Caki2 (cell line): ENCODE measurements around the gene ATG10. TPM values are rescaled to one million over a fixed set of nuclear protein-coding genes. Genes with fewer than 3 reads are reported as not detected.
A peak's percentile ranks its signal among the peaks of the same experiment; 100 is the strongest.
"Not testable (repeated sequence)": the region's sequence is repeated elsewhere in the genome, so short reads cannot be mapped to it uniquely, and the experiment has no call there.

ENCODE experiments used
- DNase-seq: peaks from one replicate; pipeline ENCODE4 v3.0.0-alpha.2; 2015; ENCODE audit warnings: low read depth
- in situ Hi-C: cut with HindIII; loops from 2 replicates; pipeline ENCODE4 v1.10.0; 2016; ENCODE audit warnings: low sequenced_read_pairs, low pct_unique_long_range_greater_than_20kb, mixed read lengths
- total RNA-seq: library from RNA; depleted of rRNA; stranded (reverse); fragments of >200 nt; shearing (Covaris generic); gene quantifications from 2 replicates; pipeline ENCODE4 v1.2.3, GENCODE V29; 2014; ENCODE audit warnings: low replicate concordance; rRNA removed

Gene ATG10
- total RNA-seq = 26.8 TPM in 2 replicates

GRCh38 chr5:81971712-81972491 is at the start of gene ATG10:
TSS of gene ATG10 (plus strand) at chr5:81972023. CDS start at chr5:81987571, 15,548 bp downstream.
- peak; percentile 89 for DNase-seq
- in situ Hi-C loops = no loop called here

- DNase-seq = no peak
Observed at GRCh38 chr5:81922854-81923279, 49.0 kb upstream of the ATG10 start.

GRCh38 chr5:81924442-81924841 is 47.4 kb upstream of the ATG10 start:
- no peak for DNase-seq
- in situ Hi-C loops = no loop called here

More at GRCh38 chr5:81922854-81923279, 49.0 kb upstream of the ATG10 start:
- in situ Hi-C loops = no loop called here

- no peak for DNase-seq
- in situ Hi-C loops = no loop called here
Observed at GRCh38 chr5:81925009-81925408, 46.8 kb upstream of the ATG10 start.

GRCh38 chr5:81925981-81926380 is 45.8 kb upstream of the ATG10 start:
- no peak for DNase-seq
- in situ Hi-C loops = no loop called here

- in situ Hi-C loops = no loop called here
- no peak for DNase-seq
Observed at GRCh38 chr5:81936066-81936465, 35.8 kb upstream of the ATG10 start.

GRCh38 chr5:81936750-81937149 is 35.1 kb upstream of the ATG10 start:
- in situ Hi-C loops = no loop called here

GRCh38 chr5:81942746-81943145 is 29.1 kb upstream of the ATG10 start:
- DNase-seq = no peak

More at GRCh38 chr5:81936750-81937149, 35.1 kb upstream of the ATG10 start:
- no peak for DNase-seq

GRCh38 chr5:81948349-81948748 is 23.5 kb upstream of the ATG10 start:
- in situ Hi-C loops = no loop called here
- DNase-seq = no peak

More at GRCh38 chr5:81942746-81943145, 29.1 kb upstream of the ATG10 start:
- in situ Hi-C loops = no loop called here

GRCh38 chr5:81949462-81949861 is 22.4 kb upstream of the ATG10 start:
- in situ Hi-C loops = no loop called here
- no peak for DNase-seq

- DNase-seq = no peak
- in situ Hi-C loops = no loop called here
Observed at GRCh38 chr5:81950996-81951395, 20.8 kb upstream of the ATG10 start.

GRCh38 chr5:81954796-81955195 is 17.0 kb upstream of the ATG10 start:
- in situ Hi-C loops, DNase-seq: not testable (repeated sequence)

GRCh38 chr5:81958129-81958528 is 13.7 kb upstream of the ATG10 start:
- DNase-seq, in situ Hi-C loops: not testable (repeated sequence)

- in situ Hi-C loops = no loop called here
- DNase-seq = no peak
Observed at GRCh38 chr5:81961651-81962440, 10.0 kb upstream of the ATG10 start.

- no peak for DNase-seq
- in situ Hi-C loops = no loop called here
Observed at GRCh38 chr5:81963544-81963943, 8.3 kb upstream of the ATG10 start.

GRCh38 chr5:81965524-81965923 is 6.3 kb upstream of the ATG10 start:
- in situ Hi-C loops = no loop called here
- DNase-seq = no peak

- DNase-seq = no peak
- in situ Hi-C loops = no loop called here
Observed at GRCh38 chr5:81969226-81969625, 2.6 kb upstream of the ATG10 start.

- in situ Hi-C loops = no loop called here
Observed at GRCh38 chr5:81969912-81970311, 1.9 kb upstream of the ATG10 start.

GRCh38 chr5:81971111-81971711 is 612 bp upstream of the ATG10 start:
- DNase-seq = peak; percentile 43
- in situ Hi-C loops = no loop called here

More at GRCh38 chr5:81969912-81970311, 1.9 kb upstream of the ATG10 start:
- DNase-seq = no peak
